C4-2B (cell line): ENCODE data around the gene PLXNA4.
A peak's percentile ranks its signal among the peaks of the same experiment; 100 is the strongest.

Experiments used
- H3K27ac ChIP-seq: fragments of 450-650 bp; 2 replicates; pipeline ENCODE4 v1.5.1; 2017
- ZFX ChIP-seq: fragments of 450-650 bp; IDR thresholded peaks from 2 replicates; pipeline ENCODE4 v1.6.1; 2017
- TF ChIP-seq, protein P1 (sequence below): fragments of 450-650 bp; conservative IDR thresholded peaks from 2 replicates; pipeline ENCODE4 v1.5.1; 2017; ENCODE audit warnings: mild to moderate bottlenecking

PLXNA4 gene

GRCh38 chr7:132230462-132230861, 345.8 kb downstream of the PLXNA4 start:
- H3K27ac ChIP-seq: no peak overlapping the region
- TF ChIP-seq, protein P1, sequence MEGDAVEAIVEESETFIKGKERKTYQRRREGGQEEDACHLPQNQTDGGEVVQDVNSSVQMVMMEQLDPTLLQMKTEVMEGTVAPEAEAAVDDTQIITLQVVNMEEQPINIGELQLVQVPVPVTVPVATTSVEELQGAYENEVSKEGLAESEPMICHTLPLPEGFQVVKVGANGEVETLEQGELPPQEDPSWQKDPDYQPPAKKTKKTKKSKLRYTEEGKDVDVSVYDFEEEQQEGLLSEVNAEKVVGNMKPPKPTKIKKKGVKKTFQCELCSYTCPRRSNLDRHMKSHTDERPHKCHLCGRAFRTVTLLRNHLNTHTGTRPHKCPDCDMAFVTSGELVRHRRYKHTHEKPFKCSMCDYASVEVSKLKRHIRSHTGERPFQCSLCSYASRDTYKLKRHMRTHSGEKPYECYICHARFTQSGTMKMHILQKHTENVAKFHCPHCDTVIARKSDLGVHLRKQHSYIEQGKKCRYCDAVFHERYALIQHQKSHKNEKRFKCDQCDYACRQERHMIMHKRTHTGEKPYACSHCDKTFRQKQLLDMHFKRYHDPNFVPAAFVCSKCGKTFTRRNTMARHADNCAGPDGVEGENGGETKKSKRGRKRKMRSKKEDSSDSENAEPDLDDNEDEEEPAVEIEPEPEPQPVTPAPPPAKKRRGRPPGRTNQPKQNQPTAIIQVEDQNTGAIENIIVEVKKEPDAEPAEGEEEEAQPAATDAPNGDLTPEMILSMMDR: no peak
- TF ChIP-seq ZFX: no peak

- TF ChIP-seq ZFX: no peak
- TF ChIP-seq, protein P1: no peak
- no peak overlapping the region for H3K27ac ChIP-seq
Measured at GRCh38 chr7:132228240-132228639, 348.0 kb downstream of the PLXNA4 start.

GRCh38 chr7:132226957-132227290, 349.3 kb downstream of the PLXNA4 start:
- TF ChIP-seq, protein P1: no peak
- no peak for TF ChIP-seq ZFX
- no peak overlapping the region for H3K27ac ChIP-seq

DNA sequence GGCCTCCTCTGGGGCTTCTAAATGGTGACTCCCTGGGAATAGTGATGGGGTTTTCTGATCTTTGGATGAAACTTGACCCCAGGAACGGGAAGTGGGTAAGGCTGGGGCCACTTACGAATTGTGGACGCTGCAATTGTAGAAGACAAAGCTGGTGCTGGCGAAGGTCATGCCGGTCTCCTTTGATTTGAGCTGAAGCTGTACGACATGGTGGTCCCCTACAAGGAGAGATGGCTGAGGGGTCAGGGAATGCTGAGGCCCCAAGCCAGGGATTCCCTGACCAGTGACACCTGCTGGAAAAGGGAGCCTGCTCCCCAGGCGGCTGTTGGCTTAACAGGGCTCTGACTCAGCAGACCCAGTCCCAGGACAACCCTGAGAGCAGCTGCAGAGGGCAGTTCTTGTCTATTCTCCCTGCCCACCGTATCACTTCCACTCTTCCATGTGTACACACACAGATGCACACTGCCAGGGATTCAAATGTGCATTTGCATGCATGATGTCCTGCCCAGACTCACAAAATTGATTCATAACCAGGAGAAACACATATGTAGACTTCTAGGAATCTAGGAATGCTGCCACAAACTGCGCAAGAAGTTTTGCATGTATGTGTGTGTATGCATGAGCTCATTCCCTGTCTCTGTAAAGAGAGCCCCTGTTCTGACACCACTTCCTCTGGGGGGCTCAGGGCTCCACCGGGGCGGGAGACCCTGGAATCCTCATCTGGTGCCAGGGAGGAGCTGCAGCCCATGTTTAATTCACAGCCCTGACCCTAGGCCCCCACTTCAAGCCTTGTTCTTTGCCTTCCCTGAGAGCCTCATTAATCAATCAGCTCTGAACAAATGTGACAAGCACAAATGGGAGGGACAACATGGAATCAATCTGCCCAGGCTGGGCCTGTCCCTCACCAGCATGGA, 350.0 kb downstream of the PLXNA4 start:
- H3K27ac ChIP-seq: peak overlapping the region; percentile 55; the same call in 1 of the 2 replicates

GRCh38 chr7:132225216-132226030, 350.8 kb downstream of the PLXNA4 start:
- TF ChIP-seq ZFX: no peak
- TF ChIP-seq, protein P1: no peak
- H3K27ac ChIP-seq: peak overlapping the region; percentile 55

More for the DNA sequence above, 350.0 kb downstream of the PLXNA4 start:
- TF ChIP-seq, protein P1: no peak
- no peak for TF ChIP-seq ZFX

DNA sequence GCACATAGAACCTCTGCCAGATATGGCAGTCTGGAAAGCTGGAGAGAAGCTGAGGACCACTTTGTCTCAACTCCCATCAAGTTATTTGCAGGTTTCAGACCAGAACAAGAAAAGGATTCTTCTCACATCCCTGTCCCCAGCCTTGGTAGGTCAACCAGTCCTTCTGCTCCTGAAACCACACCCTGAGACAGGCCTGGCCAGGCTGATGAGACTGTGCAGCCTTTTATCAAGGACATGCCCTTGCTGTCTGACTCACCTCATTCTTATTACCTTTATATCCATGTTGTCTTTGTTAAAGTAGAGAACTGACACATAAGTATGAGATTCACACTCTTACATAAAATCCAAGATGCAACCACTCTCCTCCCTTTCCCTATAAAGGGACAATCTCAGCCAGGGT, 354.9 kb downstream of the PLXNA4 start:
- no peak overlapping the region for H3K27ac ChIP-seq
- no peak for TF ChIP-seq ZFX
- TF ChIP-seq, protein P1: no peak

DNA sequence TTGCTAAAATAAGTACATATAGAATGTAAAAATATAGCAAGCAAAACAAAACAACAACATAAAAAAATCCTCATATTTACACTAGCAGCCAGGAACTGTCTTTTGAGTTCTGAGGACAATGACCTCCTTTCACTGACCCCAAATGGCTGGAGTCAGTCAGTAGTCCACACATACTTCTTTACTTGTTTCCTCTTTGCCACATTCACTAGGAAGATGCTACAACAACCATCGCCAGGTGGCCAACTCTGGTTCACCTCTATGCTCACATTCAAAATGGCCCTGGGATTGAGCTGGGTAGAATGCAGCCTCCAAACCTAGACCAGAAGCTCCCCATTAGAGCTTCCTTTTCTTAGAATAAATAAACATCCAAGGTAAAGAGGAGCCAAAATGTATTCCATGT, 356.2 kb downstream of the PLXNA4 start:
- TF ChIP-seq ZFX: no peak
- TF ChIP-seq, protein P1: no peak
- H3K27ac ChIP-seq: no peak overlapping the region
